Measurements from ENCODE around the gene TMEM131. TPM values are rescaled to one million over a fixed set of nuclear protein-coding genes. Genes with fewer than 3 reads are reported as not detected.

Gene TMEM131
- total and polyA plus RNA-seq, 2 donors, result 18.2 to 68.6 TPM

DNA sequence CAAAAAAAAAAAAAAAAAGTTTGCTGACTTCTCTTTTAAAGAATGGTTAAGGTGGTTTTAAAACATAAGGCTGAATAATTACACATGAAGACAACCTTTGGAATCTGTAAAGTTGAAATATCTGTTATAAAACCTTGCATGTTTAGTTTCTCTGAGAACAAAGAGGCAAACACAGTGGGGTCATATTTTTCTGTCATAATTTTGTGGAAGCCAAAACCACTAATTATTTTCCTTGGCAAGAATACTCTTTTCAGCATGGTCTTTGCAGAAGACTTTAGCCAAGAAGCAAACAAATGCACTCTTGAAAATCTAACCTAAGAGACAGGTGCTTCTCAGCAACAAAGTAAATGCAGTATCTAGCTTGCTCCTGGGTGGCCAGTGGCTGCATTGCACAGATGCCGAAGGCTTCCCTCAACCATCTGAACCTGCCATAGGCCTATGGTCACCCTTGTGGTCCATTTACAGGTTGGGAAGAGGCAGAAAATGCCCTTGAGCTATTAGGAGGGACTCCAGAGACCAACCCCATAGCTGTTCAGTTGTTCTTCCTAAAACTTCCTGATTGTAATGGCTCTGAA, 237.5 kb downstream of the TMEM131 start:
- Histone ChIP-seq H3K4me3 (ENCODE audit: low read depth, low read length) (no peak overlapping the region), H3K4me1 (ENCODE audit: insufficient read depth) (no peaks in the 10 kb centered on the region), H3K27ac (ENCODE audit: low read depth) (no peak overlapping the region), H3K36me3 (ENCODE audit: insufficient read depth) (peaks cover 2% of the 10 kb centered on the region)
- 93% methylated on average over 1 of the region's 1 CpG for WGBS
- DNase-seq (ENCODE audit: extremely low spot score), result no peak

DNA sequence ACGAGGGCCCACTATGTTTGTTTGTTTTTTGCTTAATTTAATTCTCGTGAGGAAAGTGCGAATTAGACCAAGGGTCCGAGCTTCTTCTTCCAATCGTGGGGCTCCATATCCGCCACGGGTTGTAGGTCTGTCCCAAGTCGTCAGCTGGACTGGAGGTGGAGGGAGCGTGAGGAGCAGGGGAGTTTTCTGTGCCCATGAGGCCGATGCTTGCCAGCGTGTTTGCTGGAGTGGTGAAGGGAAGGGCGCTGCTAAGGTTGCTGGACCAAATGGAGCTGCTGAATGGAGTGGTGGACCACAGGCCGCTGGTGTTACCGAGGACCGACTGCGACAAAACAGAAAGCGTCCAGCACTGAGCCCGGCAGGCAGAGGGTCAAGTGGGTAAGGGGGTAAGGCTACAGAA, 238.7 kb downstream of the TMEM131 start:
- peaks cover 2% of the 10 kb centered on the region for H3K36me3 ChIP-seq (ENCODE audit: insufficient read depth)
- 94% methylated on average over 18 of the region's 18 CpGs for WGBS
- no peak for DNase-seq (ENCODE audit: extremely low spot score)
- no peak overlapping the region for H3K4me3 ChIP-seq (ENCODE audit: low read depth, low read length)
- H3K27ac ChIP-seq (ENCODE audit: low read depth), result no peak overlapping the region
- H3K4me1 ChIP-seq (ENCODE audit: insufficient read depth), result no peaks in the 10 kb centered on the region

DNA sequence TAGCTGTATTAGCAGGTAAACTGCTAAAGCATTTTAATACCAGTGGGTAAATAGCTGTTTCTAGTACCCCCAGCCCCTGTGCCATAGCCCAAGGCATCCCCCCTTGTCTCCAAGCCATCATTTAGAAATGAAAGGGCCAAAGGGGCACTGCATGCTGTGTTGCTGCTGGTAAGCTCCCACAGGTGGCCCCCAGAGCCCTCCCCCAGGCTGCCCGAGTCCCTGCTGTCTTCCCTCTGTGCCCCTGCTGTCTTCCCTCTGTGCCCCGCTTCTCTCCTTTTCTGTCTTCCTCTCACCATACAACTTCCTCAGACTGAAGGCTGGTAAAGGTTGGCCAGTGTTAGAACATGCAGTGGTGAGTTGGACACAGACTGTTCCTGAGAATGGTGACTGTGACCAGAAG, 240.3 kb downstream of the TMEM131 start:
- H3K4me1 ChIP-seq (ENCODE audit: insufficient read depth), result no peaks in the 10 kb centered on the region
- no peak overlapping the region for H3K27ac ChIP-seq (ENCODE audit: low read depth)
- WGBS, result 92% methylated on average over 2 of the region's 2 CpGs
- H3K4me3 ChIP-seq (ENCODE audit: low read depth, low read length), result no peak overlapping the region
- H3K36me3 ChIP-seq (ENCODE audit: insufficient read depth), result no peaks in the 10 kb centered on the region
- DNase-seq (ENCODE audit: extremely low spot score), result no peak

GRCh38 chr2:97754690-97755346, 240.9 kb downstream of the TMEM131 start:
- H3K4me1 ChIP-seq (ENCODE audit: insufficient read depth), result no peaks in the 10 kb centered on the region
- H3K36me3 ChIP-seq (ENCODE audit: insufficient read depth), result no peaks in the 10 kb centered on the region
- no peak overlapping the region for H3K4me3 ChIP-seq (ENCODE audit: low read depth, low read length)
- DNase-seq (ENCODE audit: extremely low spot score), result peak; percentile 17
- WGBS, result 83% methylated on average over 12 of the region's 12 CpGs
- H3K27ac ChIP-seq (ENCODE audit: low read depth), result no peak overlapping the region

GRCh38 chr2:97752342-97753334, 243.1 kb downstream of the TMEM131 start:
- DNase-seq (ENCODE audit: extremely low spot score), result no peak
- Histone ChIP-seq H3K27ac (ENCODE audit: low read depth) (no peak overlapping the region), H3K36me3 (ENCODE audit: insufficient read depth) (no peaks in the 10 kb centered on the region), H3K4me3 (ENCODE audit: low read depth, low read length) (no peak overlapping the region), H3K4me1 (ENCODE audit: insufficient read depth) (no peaks in the 10 kb centered on the region)
- WGBS, result 88% methylated on average over 3 of the region's 3 CpGs

GRCh38 chr2:97751752-97752151, 244.0 kb downstream of the TMEM131 start:
- no peak for DNase-seq (ENCODE audit: extremely low spot score)
- Histone ChIP-seq H3K27ac (ENCODE audit: low read depth) (no peak overlapping the region), H3K4me3 (ENCODE audit: low read depth, low read length) (no peak overlapping the region), H3K4me1 (ENCODE audit: insufficient read depth) (no peaks in the 10 kb centered on the region), H3K36me3 (ENCODE audit: insufficient read depth) (no peaks in the 10 kb centered on the region)
- 53% methylated on average over 3 of the region's 3 CpGs for WGBS

- no peaks in the 10 kb centered on the region for H3K4me1 ChIP-seq (ENCODE audit: insufficient read depth)
- WGBS, result 96% methylated on average over 4 of the region's 4 CpGs
- no peaks in the 10 kb centered on the region for H3K36me3 ChIP-seq (ENCODE audit: insufficient read depth)
- no peak overlapping the region for H3K27ac ChIP-seq (ENCODE audit: low read depth)
- DNase-seq (ENCODE audit: extremely low spot score), result no peak
- no peak overlapping the region for H3K4me3 ChIP-seq (ENCODE audit: low read depth, low read length)
These were observed 245.7 kb downstream of the TMEM131 start for GRCh38 chr2:97750017-97750416.

DNA sequence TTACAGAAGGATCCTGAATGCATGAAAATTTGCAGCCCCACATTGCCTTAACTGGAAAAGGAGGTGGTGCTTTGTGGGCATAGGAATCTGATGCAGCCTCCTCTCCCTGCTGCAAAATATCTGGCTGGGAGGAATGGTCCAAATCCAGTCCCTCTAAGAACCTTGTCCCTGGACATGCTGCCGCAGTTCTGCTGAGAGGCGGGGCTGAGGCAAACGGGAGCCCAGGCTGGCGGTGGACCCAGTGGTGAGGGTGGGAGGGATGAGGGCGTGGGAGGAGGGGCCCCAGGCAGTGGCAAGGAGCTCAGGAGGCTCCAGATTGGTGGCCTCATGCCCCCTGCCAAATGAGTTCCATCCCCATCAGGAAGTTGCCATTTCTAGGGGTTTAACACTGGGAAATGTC, 246.2 kb downstream of the TMEM131 start:
- Histone ChIP-seq H3K4me1 (ENCODE audit: insufficient read depth) (no peaks in the 10 kb centered on the region), H3K27ac (ENCODE audit: low read depth) (no peak overlapping the region), H3K36me3 (ENCODE audit: insufficient read depth) (no peaks in the 10 kb centered on the region), H3K4me3 (ENCODE audit: low read depth, low read length) (no peak overlapping the region)
- no peak for DNase-seq (ENCODE audit: extremely low spot score)
- WGBS, result 58% methylated on average over 5 of the region's 5 CpGs

DNA sequence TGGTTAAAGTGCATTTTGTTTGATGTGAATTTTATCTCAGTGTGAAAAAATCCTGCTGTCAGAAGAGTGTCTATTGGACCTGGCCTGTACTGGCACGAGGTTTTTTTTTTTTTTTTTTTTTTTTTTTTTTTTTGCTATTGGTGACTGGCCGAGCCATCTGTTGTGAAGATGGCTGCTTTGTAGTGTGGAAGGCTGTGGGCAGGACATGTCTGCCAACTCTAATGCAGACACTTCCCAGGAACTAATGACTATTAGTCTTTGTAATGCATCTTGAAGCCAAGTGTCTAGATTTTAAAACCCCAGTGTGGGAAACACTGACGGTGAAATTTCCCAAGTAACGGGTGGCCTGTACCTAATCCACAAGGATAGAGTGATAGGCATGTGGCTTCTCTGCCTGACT, 248.0 kb downstream of the TMEM131 start:
- Histone ChIP-seq H3K4me1 (ENCODE audit: insufficient read depth) (no peaks in the 10 kb centered on the region), H3K27ac (ENCODE audit: low read depth) (no peak overlapping the region), H3K36me3 (ENCODE audit: insufficient read depth) (no peaks in the 10 kb centered on the region), H3K4me3 (ENCODE audit: low read depth, low read length) (no peak overlapping the region)
- DNase-seq (ENCODE audit: extremely low spot score), result no peak
- 49% methylated on average over 4 of the region's 4 CpGs for WGBS

GRCh38 chr2:97747285-97747684, 248.5 kb downstream of the TMEM131 start:
- no peak overlapping the region for H3K4me3 ChIP-seq (ENCODE audit: low read depth, low read length)
- no peak for DNase-seq (ENCODE audit: extremely low spot score)
- no peaks in the 10 kb centered on the region for H3K4me1 ChIP-seq (ENCODE audit: insufficient read depth)
- no peak overlapping the region for H3K27ac ChIP-seq (ENCODE audit: low read depth)
- WGBS, result 45% methylated on average over 3 of the region's 3 CpGs
- H3K36me3 ChIP-seq (ENCODE audit: insufficient read depth), result no peaks in the 10 kb centered on the region

DNA sequence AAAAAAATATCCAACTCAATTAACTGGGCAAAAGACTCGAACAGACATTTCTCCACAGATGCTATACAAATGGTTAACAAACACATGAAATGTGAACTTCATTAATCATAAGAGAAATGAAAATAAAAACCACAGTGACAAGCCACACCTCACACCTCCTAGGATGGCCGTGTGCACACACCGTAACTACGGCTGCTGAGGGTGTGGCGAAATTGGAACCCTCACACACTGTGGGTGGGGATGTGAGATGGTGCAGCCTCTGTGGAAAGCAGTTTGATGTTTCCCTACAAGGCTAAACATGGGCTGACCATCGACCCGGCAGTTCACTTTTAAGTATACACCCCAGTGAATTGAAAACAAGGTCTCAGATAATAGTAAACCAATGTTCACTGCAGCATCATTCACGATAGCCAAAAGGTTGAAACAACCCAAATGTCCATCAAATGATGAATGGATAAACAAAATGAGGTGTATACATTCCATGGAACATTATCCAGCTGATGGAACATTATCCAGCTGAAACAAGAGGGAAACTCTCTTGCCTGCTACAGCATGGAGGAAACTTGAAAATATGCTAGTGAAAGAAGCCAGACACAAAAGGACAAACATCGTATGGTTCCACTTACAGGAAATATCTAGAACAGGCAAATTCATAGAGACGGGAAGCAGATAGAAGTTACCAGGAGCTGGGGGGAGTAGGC, 250.1 kb downstream of the TMEM131 start:
- no peak overlapping the region for H3K27ac ChIP-seq (ENCODE audit: low read depth)
- no peaks in the 10 kb centered on the region for H3K4me1 ChIP-seq (ENCODE audit: insufficient read depth)
- no peaks in the 10 kb centered on the region for H3K36me3 ChIP-seq (ENCODE audit: insufficient read depth)
- DNase-seq (ENCODE audit: extremely low spot score), result no peak
- H3K4me3 ChIP-seq (ENCODE audit: low read depth, low read length), result no peak overlapping the region
- WGBS, result 48% methylated on average over 10 of the region's 10 CpGs

DNA sequence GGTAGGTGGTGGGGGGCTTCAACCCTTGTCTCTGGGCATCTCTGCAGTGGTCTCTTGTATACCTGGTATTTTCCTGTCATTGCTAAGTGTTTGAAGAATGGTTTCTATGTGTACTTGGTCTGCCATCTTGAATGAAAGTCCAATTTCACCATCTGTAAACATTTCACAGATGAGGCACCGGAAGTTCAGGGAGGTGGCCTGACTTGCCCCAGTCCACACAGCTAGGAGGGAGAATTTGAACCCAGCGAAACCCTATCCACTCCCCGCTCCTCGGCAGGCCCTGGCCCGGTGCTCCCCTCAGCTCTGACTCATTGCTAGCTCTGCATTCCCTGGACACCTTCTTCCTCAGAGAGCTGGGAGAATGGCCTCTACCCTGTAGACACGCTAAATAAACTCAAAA, 251.8 kb downstream of the TMEM131 start:
- DNase-seq (ENCODE audit: extremely low spot score), result no peak
- no peak overlapping the region for H3K27ac ChIP-seq (ENCODE audit: low read depth)
- no peak overlapping the region for H3K4me3 ChIP-seq (ENCODE audit: low read depth, low read length)
- H3K36me3 ChIP-seq (ENCODE audit: insufficient read depth), result no peaks in the 10 kb centered on the region
- WGBS, result 96% methylated on average over 6 of the region's 6 CpGs
- no peaks in the 10 kb centered on the region for H3K4me1 ChIP-seq (ENCODE audit: insufficient read depth)

GRCh38 chr2:97742381-97742847, 253.3 kb downstream of the TMEM131 start:
- Histone ChIP-seq H3K4me3 (ENCODE audit: low read depth, low read length) (no peak overlapping the region), H3K36me3 (ENCODE audit: insufficient read depth) (no peaks in the 10 kb centered on the region), H3K4me1 (ENCODE audit: insufficient read depth) (no peaks in the 10 kb centered on the region), H3K27ac (ENCODE audit: low read depth) (no peak overlapping the region)
- 80% methylated on average over 4 of the region's 4 CpGs for WGBS
- DNase-seq (ENCODE audit: extremely low spot score), result no peak

Measured in urinary bladder (tissue), 4 donors.